Gastroesophageal sphincter (tissue), 3 donors: Measurements from ENCODE around the gene MIR17HG.

Experiments used
- CTCF ChIP-seq, 4 experiments: fragments of 200-600 bp in 2 of 4; fragments of 450-650 bp in 2 of 4; sonication (generic) in 1 of 4; IDR thresholded peaks; one replicate each; pipeline ENCODE4 v1.5.1; 2017 to 2019; ENCODE audit warnings: antibody characterized with exemption in 4 of 4, mild to moderate bottlenecking in 2 of 4, moderate library complexity in 2 of 4
- EP300 ChIP-seq: sonication (generic); formaldehyde crosslinking; IDR thresholded peaks from one replicate; pipeline ENCODE4 v1.6.1; 2017; ENCODE audit warnings: antibody characterized with exemption, mild to moderate bottlenecking
- POLR2A ChIP-seq, 2 donors: fragments of 450-650 bp; IDR thresholded peaks; one replicate each; pipeline ENCODE4 v1.6.1; 2017; ENCODE audit warnings: antibody characterized with exemption in 2 of 2, mild to moderate bottlenecking in 2 of 2, moderate library complexity in 1 of 2
- POLR2AphosphoS5 ChIP-seq: sonication (generic); formaldehyde crosslinking; IDR thresholded peaks from one replicate; pipeline ENCODE4 v1.6.1; 2017; ENCODE audit warnings: antibody characterized with exemption

GRCh38 chr13:91384896-91385295 is 37.4 kb downstream of the MIR17HG start:
- TF ChIP-seq POLR2AphosphoS5: no peak
- no peak for TF ChIP-seq EP300
- TF ChIP-seq POLR2A (IDR thresholded peaks at IDR 0.05): no peak
- no peak for TF ChIP-seq CTCF (IDR thresholded peaks at IDR 0.05)
